Neural progenitor cell (in vitro differentiated cells): ENCODE data around the gene EXOC4. TPM values are rescaled to one million over a fixed set of nuclear protein-coding genes. Genes with fewer than 3 reads are reported as not detected.
A peak's percentile ranks its signal among the peaks of the same experiment; 100 is the strongest.

ENCODE experiments used
- DNase-seq: peaks from one replicate; pipeline ENCODE4 v3.0.0-alpha.2; 2016; ENCODE audit warnings: low spot score
- H2AFZ ChIP-seq: fragments of 200-600 bp; sonication (generic); replicated peaks from 2 replicates; pipeline ENCODE4 v1.6.1; 2016; ENCODE audit warnings: antibody characterized with exemption
- H3F3A ChIP-seq: fragments of 200-600 bp; sonication (generic); 2 replicates; pipeline ENCODE4 v1.6.1; 2016; ENCODE audit warnings: antibody characterized with exemption, low read depth
- H3K27ac ChIP-seq: fragments of 200-600 bp; sonication (generic); 2 replicates; pipeline ENCODE4 v1.5.1; 2016; ENCODE audit warnings: mild to moderate bottlenecking
- H3K27me3 ChIP-seq: fragments of 200-600 bp; sonication (generic); 2 replicates; pipeline ENCODE4 v1.6.1; 2016; ENCODE audit warnings: mild to moderate bottlenecking, moderate library complexity
- H3K36me3 ChIP-seq: fragments of 200-600 bp; sonication (generic); 2 replicates; pipeline ENCODE4 v1.5.1; 2016
- H3K4me1 ChIP-seq: fragments of 200-600 bp; sonication (generic); 2 replicates; pipeline ENCODE4 v1.6.1; 2016; ENCODE audit warnings: mixed run types
- H3K4me2 ChIP-seq: fragments of 200-600 bp; sonication (generic); 2 replicates; pipeline ENCODE4 v1.6.1; 2016
- H3K4me3 ChIP-seq: fragments of 200-600 bp; sonication (generic); 2 replicates; pipeline ENCODE4 v1.5.1; 2016
- H3K79me2 ChIP-seq: fragments of 200-600 bp; sonication (generic); 2 replicates; pipeline ENCODE4 v1.6.1; 2016; ENCODE audit warnings: low read depth
- H3K9ac ChIP-seq: fragments of 200-600 bp; sonication (generic); 2 replicates; pipeline ENCODE4 v1.6.1; 2016
- H3K9me3 ChIP-seq: fragments of 200-600 bp; sonication (generic); 2 replicates; pipeline ENCODE4 v1.5.1; 2016; ENCODE audit warnings: low read depth
- H4K20me1 ChIP-seq: fragments of 200-600 bp; sonication (generic); 2 replicates; pipeline ENCODE4 v1.6.1; 2016; ENCODE audit warnings: low read depth
- H3K27ac Mint-ChIP-seq: 3 replicates; pipeline ENCODE4 v1.8.0; 2021; ENCODE audit warnings: mixed read lengths
- H3K27me3 Mint-ChIP-seq: 2 replicates; pipeline ENCODE4 v1.8.0; 2022; ENCODE audit warnings: low read depth, mild to moderate bottlenecking, inconsistent platforms, moderate library complexity, mixed read lengths; ENCODE audit not compliant: insufficient read depth
- H3K36me3 Mint-ChIP-seq: 3 replicates; pipeline ENCODE4 v1.8.0; 2021; ENCODE audit warnings: mixed read lengths
- H3K4me1 Mint-ChIP-seq: 3 replicates; pipeline ENCODE4 v1.8.0; 2021; ENCODE audit warnings: mixed read lengths
- H3K4me3 Mint-ChIP-seq: 3 replicates; pipeline ENCODE4 v1.8.0; 2021; ENCODE audit warnings: mild to moderate bottlenecking, moderate library complexity, mixed read lengths
- H3K9me3 Mint-ChIP-seq: 3 replicates; pipeline ENCODE4 v1.8.0; 2020; ENCODE audit warnings: mixed read lengths
- EZH2 ChIP-seq: fragments of 200-600 bp; sonication (generic); IDR thresholded peaks from 2 replicates; pipeline ENCODE4 v1.6.1; 2017; ENCODE audit warnings: antibody characterized with exemption, mild to moderate bottlenecking, moderate library complexity
- EZH2phosphoT487 ChIP-seq: fragments of 200-600 bp; sonication (generic); IDR thresholded peaks from 2 replicates; pipeline ENCODE4 v1.6.1; 2017; ENCODE audit warnings: antibody characterized with exemption
- total RNA-seq: library from RNA; depleted of rRNA; stranded (reverse); fragments of >200 nt; gene quantifications from 2 replicates; pipeline ENCODE4 v1.2.3, GENCODE V29; 2015; ENCODE audit warnings: low replicate concordance
- TF ChIP-seq, protein P1 (sequence below): fragments of 200-600 bp; sonication (generic); IDR thresholded peaks from 2 replicates; pipeline ENCODE4 v1.5.1; 2017; ENCODE audit warnings: antibody characterized with exemption, mild to moderate bottlenecking

The EXOC4 gene
- total RNA-seq, 1 donor from 2014 or later = 129 TPM

DNA sequence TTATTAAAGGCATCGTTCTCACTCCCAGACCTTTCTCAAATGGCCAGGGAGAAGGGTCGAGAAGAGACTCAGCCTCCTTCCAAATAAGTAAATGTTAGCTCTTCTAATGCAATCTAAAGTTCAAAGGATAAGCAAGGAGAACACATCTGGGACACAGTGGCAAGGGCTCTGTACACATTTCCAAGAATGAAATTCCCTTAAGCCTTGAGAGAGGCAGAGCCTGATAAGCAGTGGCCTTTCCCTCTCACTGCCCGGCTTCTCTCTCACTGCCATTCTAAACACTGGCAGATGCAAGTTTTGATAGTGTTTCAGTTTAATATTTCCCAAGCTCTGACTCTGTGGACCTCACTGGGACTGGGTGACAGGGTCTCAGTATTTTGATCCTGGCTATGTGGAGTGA, 35.1 kb upstream of the EXOC4 start:
- no peaks in the 10 kb centered on the region for H3K4me1 ChIP-seq
- H3K36me3 ChIP-seq = no peaks in the 10 kb centered on the region
- H3K36me3 Mint-ChIP-seq = no peaks in the 10 kb centered on the region
- DNase-seq = no peak
- no peak overlapping the region for H3K27ac Mint-ChIP-seq
- no peaks in the 10 kb centered on the region for H3K27me3 Mint-ChIP-seq
- no peaks in the 10 kb centered on the region for H3F3A ChIP-seq
- H3K27me3 ChIP-seq = no peaks in the 10 kb centered on the region
- H3K9ac ChIP-seq = no peak overlapping the region
- no peak overlapping the region for H3K4me2 ChIP-seq
- H3K4me3 ChIP-seq = no peak overlapping the region
- H3K9me3 Mint-ChIP-seq = peaks cover under 1% of the 10 kb centered on the region
- TF ChIP-seq EZH2phosphoT487 (no peak), EZH2 (no peak)
- TF ChIP-seq, protein P1, sequence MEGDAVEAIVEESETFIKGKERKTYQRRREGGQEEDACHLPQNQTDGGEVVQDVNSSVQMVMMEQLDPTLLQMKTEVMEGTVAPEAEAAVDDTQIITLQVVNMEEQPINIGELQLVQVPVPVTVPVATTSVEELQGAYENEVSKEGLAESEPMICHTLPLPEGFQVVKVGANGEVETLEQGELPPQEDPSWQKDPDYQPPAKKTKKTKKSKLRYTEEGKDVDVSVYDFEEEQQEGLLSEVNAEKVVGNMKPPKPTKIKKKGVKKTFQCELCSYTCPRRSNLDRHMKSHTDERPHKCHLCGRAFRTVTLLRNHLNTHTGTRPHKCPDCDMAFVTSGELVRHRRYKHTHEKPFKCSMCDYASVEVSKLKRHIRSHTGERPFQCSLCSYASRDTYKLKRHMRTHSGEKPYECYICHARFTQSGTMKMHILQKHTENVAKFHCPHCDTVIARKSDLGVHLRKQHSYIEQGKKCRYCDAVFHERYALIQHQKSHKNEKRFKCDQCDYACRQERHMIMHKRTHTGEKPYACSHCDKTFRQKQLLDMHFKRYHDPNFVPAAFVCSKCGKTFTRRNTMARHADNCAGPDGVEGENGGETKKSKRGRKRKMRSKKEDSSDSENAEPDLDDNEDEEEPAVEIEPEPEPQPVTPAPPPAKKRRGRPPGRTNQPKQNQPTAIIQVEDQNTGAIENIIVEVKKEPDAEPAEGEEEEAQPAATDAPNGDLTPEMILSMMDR = no peak
- H4K20me1 ChIP-seq = no peaks in the 10 kb centered on the region
- no peaks in the 10 kb centered on the region for H3K79me2 ChIP-seq
- no peaks in the 10 kb centered on the region for H3K4me1 Mint-ChIP-seq
- no peak overlapping the region for H3K27ac ChIP-seq
- H3K4me3 Mint-ChIP-seq = no peak overlapping the region
- H2AFZ ChIP-seq = no peak overlapping the region
- H3K9me3 ChIP-seq = no peaks in the 10 kb centered on the region

DNA sequence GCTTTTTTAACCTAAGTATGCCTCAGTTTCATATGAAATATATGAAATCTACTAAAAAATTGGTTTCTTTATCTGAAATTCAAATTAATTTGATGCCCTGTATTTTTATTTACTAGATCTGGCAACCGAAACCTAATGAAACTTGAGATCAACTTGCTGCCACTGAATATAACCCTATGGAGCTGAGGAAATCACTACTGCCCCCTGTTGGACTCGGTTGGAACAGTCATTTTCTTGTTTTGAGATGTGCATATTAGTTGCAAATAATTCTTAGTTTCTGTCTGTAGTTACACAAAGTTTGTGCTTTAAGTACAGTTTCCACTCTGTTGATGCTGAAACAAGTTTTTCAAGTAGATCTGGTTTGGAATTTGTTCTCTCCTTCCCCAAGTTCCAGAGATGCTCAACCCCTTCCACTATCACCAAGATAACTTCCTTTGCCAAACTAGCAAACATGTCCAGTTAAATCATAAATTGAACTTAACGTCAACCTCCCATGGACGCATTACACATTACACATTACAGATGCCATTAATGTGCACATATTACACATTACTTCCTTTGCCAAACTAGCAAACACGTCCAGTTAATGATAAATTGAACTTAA, 22.2 kb upstream of the EXOC4 start:
- no peak for TF ChIP-seq EZH2
- TF ChIP-seq, protein P1 = peak; percentile 94
- H3K9me3 Mint-ChIP-seq = no peaks in the 10 kb centered on the region
- H3K27me3 Mint-ChIP-seq = peaks cover 2% of the 10 kb centered on the region
- Histone ChIP-seq H3K4me1 (no peaks in the 10 kb centered on the region), H3K79me2 (no peaks in the 10 kb centered on the region), H3F3A (no peaks in the 10 kb centered on the region), H3K9me3 (no peaks in the 10 kb centered on the region), H3K27me3 (no peaks in the 10 kb centered on the region), H3K9ac (no peak overlapping the region), H2AFZ (no peak overlapping the region), H3K27ac (no peak overlapping the region), H3K36me3 (no peaks in the 10 kb centered on the region), H3K4me2 (no peak overlapping the region), H3K4me3 (no peak overlapping the region), H4K20me1 (no peaks in the 10 kb centered on the region)
- H3K27ac Mint-ChIP-seq = no peak overlapping the region
- H3K4me1 Mint-ChIP-seq = peaks cover 7% of the 10 kb centered on the region
- no peak overlapping the region for H3K4me3 Mint-ChIP-seq
- peak; percentile 62 for DNase-seq
- no peaks in the 10 kb centered on the region for H3K36me3 Mint-ChIP-seq

DNA sequence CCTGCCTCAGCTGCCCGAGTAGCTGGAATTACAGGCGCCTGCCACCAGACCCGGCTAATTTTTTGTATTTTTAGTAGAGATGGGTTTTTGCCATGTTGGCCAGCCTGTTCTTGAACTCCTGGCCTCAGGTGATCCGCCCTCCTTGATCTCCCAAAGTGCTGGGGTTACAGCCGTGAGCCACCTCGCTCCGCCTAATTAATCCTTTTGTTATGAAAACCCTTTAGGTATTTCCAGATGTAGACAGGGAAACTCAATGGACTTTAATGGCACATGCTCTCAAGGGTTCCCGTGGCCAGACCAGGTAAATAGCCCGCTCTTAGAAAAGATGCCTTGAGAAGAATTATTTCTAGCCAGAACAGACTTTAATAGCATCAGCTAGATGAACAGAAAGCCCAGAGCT, 19.7 kb upstream of the EXOC4 start:
- H3K9me3 ChIP-seq = no peaks in the 10 kb centered on the region
- TF ChIP-seq EZH2 (no peak), EZH2phosphoT487 (no peak)
- TF ChIP-seq, protein P1 = no peak
- no peak overlapping the region for H3K27ac Mint-ChIP-seq

More for the DNA sequence above, 19.7 kb upstream of the EXOC4 start:
- Histone ChIP-seq H4K20me1 (no peaks in the 10 kb centered on the region), H3K4me3 (no peak overlapping the region), H3K27me3 (no peaks in the 10 kb centered on the region), H3K27ac (no peak overlapping the region), H3K36me3 (no peaks in the 10 kb centered on the region), H3K79me2 (no peaks in the 10 kb centered on the region), H3F3A (no peaks in the 10 kb centered on the region), H3K4me2 (no peak overlapping the region), H3K4me1 (no peaks in the 10 kb centered on the region), H3K9ac (no peak overlapping the region), H2AFZ (no peak overlapping the region)
- H3K27me3 Mint-ChIP-seq = peaks cover 2% of the 10 kb centered on the region
- no peaks in the 10 kb centered on the region for H3K9me3 Mint-ChIP-seq
- H3K4me1 Mint-ChIP-seq = peaks cover 7% of the 10 kb centered on the region
- H3K4me3 Mint-ChIP-seq = no peak overlapping the region
- H3K36me3 Mint-ChIP-seq = no peaks in the 10 kb centered on the region
- DNase-seq = peak; percentile 8
